Mesodermal cell (in vitro differentiated cells): ENCODE results near the gene SRGAP1.
"Not testable (repeated sequence)": the region's sequence is repeated elsewhere in the genome, so short reads cannot be mapped to it uniquely, and the experiment has no call there.

Experiments used
- H3K27ac ChIP-seq: 2 replicates; pipeline ENCODE4 v1.7.0; 2013; ENCODE audit warnings: mild to moderate bottlenecking, low read depth, low read length, moderate library complexity; ENCODE audit not compliant: severe bottlenecking
- H3K36me3 ChIP-seq: 2 replicates; pipeline ENCODE4 v1.7.1; 2013; ENCODE audit warnings: mild to moderate bottlenecking, low read length, moderate library complexity; ENCODE audit not compliant: control insufficient read depth, insufficient read depth
- H3K4me1 ChIP-seq: one replicate; pipeline ENCODE4 v1.7.1; 2013; ENCODE audit warnings: mild to moderate bottlenecking, low read length; ENCODE audit not compliant: insufficient read depth, control insufficient read depth, poor library complexity, severe bottlenecking
- H3K4me3 ChIP-seq: 2 replicates; pipeline ENCODE4 v1.7.0; 2013; ENCODE audit warnings: low read length, control low read depth, mild to moderate bottlenecking; ENCODE audit not compliant: insufficient read depth, poor library complexity, severe bottlenecking; ENCODE audit errors: extremely low read depth
- H3K9me3 ChIP-seq: 2 replicates; pipeline ENCODE4 v1.7.1; 2013; ENCODE audit warnings: mild to moderate bottlenecking, low read length, moderate library complexity; ENCODE audit not compliant: control insufficient read depth
- WGBS, 2 experiments: methylation state at CpG; one replicate each; pipeline ENCODE4 v1.1.5; 2013; ENCODE audit warnings: missing lambda C conversion rate in 2 of 2; ENCODE audit not compliant: insufficient coverage in 2 of 2; 5-methylcytosine and 5-hydroxymethylcytosine counted together

The SRGAP1 gene

DNA sequence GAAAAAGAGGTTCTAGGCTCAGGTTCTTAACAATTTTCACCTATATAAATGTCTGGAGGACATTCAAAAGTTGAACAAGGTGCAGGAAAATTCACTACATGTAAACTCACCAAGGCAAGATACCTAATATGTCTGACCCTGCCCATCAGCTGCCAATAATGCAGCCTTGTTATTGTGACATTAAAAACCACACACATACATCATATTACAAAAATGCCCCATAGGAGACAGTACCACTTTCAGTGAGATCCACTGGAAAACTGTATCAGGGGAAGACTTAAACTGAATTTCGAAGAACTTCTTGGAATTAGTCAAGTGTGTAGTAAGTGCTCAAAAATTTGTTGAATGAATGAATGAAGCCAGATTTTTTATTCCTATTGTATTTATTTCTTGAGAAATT is 294.5 kb downstream of the SRGAP1 start:
- Histone ChIP-seq H3K36me3 (peaks cover 26% of the 10 kb centered on the region), H3K27ac (no peak overlapping the region), H3K9me3 (no peaks in the 10 kb centered on the region), H3K4me3 (no peak overlapping the region), H3K4me1 (no peaks in the 10 kb centered on the region)
- WGBS, 2 experiments: 100% methylated on average over 1 of the region's 1 CpG

DNA sequence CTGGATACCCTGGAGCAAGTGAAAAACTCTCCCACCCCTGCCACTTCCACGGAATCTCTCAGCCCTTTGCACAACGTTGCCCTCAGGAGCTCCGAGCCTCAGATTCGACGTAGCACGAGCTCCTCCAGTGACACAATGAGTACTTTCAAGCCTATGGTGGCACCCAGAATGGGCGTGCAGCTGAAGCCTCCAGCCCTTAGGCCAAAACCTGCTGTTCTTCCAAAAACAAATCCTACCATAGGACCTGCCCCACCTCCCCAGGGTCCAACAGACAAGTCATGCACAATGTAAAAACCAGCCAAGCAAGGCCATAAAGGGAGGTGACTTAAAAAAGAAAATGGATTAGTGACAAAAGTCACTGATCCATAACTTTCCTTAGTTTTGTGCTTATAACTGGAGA is 297.9 kb downstream of the SRGAP1 start:
- Histone ChIP-seq H3K4me1 (peaks cover 3% of the 10 kb centered on the region), H3K27ac (no peak overlapping the region), H3K36me3 (peaks cover 17% of the 10 kb centered on the region), H3K9me3 (no peaks in the 10 kb centered on the region), H3K4me3 (no peak overlapping the region)
- WGBS, 2 experiments: 83 to 98% methylated on average over 7 of the region's 7 CpGs

DNA sequence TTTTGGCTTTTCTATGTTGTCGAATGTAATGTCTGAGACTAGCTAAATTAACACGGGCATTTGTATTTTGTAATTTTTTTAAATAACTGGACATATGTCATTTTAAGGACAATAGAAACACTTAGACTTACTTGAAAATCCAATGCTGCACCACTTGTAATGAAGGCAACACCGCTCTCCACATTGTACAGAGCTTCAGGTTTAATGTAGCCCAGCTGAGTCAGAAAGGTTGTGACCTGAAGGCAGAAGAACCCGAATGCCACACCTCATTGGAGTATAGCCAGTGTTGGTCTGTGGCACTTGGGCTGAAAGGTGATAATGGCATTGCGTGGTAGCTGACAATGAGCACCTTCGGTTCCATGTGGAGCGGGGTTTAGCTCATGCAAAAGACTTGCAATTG is 298.3 kb downstream of the SRGAP1 start:
- 92 to 94% methylated on average over 5 of the region's 7 CpGs for WGBS, 2 experiments
- Histone ChIP-seq H3K27ac (no peak overlapping the region), H3K36me3 (peaks cover 17% of the 10 kb centered on the region), H3K9me3 (no peaks in the 10 kb centered on the region), H3K4me3 (no peak overlapping the region), H3K4me1 (peaks cover 4% of the 10 kb centered on the region)

DNA sequence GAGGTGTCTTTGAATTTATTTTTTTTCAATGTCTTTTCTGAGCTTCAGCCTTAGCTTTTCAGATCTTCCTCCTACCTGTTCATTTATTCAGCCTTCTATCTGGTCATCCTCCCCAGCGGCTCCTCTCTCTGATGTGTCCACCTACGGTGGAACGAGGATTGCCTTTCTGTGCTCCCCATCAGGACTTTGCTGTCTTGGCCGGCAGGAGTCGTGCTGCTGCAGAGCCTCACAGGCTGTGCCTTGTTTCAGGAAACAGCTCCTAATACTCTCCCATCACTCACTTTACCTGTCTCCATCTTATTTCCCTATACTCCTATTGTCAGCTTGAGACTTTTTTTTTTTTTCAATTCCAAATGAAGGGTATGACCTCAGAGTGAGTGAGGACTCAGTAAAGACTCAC is 300.7 kb downstream of the SRGAP1 start:
- no peak overlapping the region for H3K4me3 ChIP-seq
- H3K4me1 ChIP-seq: peaks cover 4% of the 10 kb centered on the region
- no peak overlapping the region for H3K27ac ChIP-seq
- 89 to 92% methylated on average over 4 to 5 of the region's 5 CpGs for WGBS, 2 experiments
- H3K36me3 ChIP-seq: peaks cover 14% of the 10 kb centered on the region
- no peaks in the 10 kb centered on the region for H3K9me3 ChIP-seq

DNA sequence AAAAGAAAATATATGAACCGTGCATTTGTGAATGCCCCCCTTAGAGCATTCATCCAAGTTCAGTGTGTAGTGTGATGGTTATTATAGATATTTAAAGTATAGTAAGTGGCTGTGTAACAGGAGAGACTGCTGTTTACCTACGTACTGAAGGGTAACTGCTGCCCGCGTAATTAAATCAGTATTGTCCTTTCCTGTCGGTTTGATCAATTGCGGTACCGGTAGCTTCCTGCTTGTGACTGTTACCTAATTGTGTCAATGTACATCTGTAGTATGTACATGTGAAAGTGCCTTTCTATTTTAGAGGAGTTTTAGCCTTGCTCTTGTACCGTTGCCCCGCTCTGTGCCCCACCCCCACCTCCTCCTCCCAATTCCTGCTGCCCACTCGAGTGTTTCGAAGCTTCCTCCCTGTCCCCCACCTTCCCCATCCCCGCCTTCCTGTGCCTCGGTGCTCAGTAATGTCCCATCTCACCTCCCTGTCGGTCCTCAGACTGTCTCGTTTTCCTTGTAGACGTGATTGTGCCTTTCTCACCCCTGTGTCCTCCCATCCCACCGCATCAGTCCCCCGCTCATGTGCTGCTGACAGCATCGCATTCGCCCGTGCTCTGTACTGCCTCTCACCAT is 302.6 kb downstream of the SRGAP1 start:
- no peak overlapping the region for H3K4me3 ChIP-seq
- no peak overlapping the region for H3K27ac ChIP-seq
- 84 to 86% methylated on average over 9 to 16 of the region's 21 CpGs for WGBS, 2 experiments
- peaks cover 4% of the 10 kb centered on the region for H3K4me1 ChIP-seq
- H3K9me3 ChIP-seq: no peaks in the 10 kb centered on the region
- H3K36me3 ChIP-seq: peaks cover 14% of the 10 kb centered on the region

DNA sequence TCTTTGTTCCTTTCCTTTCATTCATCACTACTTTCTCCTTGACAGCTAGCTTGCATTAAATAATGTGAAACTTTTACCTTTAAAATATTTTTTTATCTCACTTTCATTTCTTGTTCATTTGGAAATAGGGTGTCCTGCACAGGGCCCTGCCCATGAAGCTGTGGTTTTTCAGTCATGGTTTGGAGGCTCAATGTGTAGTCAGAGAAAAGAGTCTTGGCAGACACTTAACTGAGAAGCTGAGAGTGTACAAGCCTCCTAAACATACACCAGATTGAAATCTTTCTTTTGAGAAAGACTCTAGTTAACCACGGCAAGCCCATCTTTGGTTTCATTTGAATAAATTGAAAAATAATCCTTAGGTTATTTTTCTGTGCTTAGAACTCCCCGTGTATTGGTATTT is 303.4 kb downstream of the SRGAP1 start:
- peaks cover 7% of the 10 kb centered on the region for H3K36me3 ChIP-seq
- H3K9me3 ChIP-seq: no peaks in the 10 kb centered on the region
- no peak overlapping the region for H3K27ac ChIP-seq
- peaks cover 4% of the 10 kb centered on the region for H3K4me1 ChIP-seq
- no CpG with 5 or more reads among the region's 2 CpGs for WGBS, 2 experiments
- no peak overlapping the region for H3K4me3 ChIP-seq

DNA sequence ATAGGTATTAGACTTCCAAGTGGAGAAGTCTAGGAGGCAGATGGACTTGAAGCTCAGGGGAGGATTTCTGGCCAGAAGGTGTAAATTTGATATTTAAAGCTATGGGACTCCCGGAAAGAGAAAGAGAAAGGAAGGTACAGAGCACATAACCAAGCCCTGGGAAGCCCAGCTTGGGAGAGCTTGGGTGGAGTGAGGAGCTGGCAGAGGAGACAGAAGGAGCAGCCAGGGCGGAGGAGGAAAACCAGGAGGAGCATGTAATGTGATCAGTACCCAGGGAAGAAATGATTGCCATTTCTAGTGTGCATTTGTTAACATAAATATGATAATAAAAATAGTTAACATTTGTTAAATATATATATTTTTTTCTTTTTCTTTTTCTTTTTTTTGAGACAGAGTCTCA is 310.2 kb downstream of the SRGAP1 start:
- Histone ChIP-seq H3K36me3 (no peaks in the 10 kb centered on the region), H3K27ac (no peak overlapping the region), H3K4me1 (no peaks in the 10 kb centered on the region), H3K9me3 (no peaks in the 10 kb centered on the region), H3K4me3 (no peak overlapping the region)
- WGBS, 2 experiments: 64 to 97% methylated on average over 2 of the region's 2 CpGs

DNA sequence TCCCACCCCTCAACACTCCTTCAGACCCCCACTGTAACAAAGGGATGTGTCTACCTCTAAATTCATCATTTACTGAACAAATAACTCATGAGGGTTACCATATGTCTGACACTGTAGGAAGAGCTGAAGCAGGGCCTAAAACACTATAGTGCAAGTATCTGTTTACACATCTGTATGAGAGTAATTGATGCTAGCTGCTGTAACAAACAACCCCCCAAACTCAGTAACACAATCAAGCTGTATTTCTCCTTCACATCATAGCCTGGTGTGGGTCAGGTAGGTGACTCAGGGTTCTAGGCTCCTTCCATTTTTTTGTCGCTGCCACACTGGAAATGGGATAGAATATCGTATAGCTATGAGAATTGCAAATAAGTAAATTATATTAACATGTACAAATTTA is 312.6 kb downstream of the SRGAP1 start:
- Histone ChIP-seq H3K4me1 (no peaks in the 10 kb centered on the region), H3K27ac (no peak overlapping the region), H3K9me3 (no peaks in the 10 kb centered on the region), H3K36me3 (no peaks in the 10 kb centered on the region), H3K4me3 (no peak overlapping the region)
- no CpG with 5 or more reads among the region's 2 CpGs for WGBS, 2 experiments

DNA sequence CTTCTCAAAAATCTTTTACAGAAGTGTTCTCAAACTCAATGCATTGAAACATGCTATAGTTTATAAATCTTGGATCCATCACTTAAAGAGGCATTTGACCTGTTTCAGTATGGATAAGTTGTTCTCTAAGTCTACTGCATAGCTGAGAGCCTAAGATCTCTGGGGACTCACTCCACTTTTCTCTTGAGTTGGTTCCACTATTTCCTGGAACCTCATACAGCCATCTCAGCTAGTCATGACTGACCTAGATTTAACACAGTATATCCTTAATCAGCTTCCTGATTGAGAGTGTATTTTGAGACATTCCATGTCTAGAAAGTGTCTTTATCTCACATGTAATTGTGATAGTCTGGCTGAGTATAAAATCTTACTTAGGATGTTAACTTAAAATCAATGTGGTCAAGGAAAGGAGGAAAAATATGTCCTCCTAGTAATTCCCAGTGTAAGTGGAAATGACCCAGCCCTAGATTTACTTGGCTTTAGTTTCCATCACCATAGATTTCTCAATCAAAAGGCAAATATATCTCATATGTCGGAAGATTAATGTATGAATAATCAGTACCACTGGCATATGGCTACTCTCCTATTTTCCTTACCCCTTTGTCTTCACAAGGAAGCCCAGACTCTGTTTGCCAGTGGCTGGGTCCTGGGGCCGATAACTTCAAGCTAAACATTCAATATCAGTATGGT is 315.7 kb downstream of the SRGAP1 start:
- H3K4me3 ChIP-seq: no peak overlapping the region
- no CpG with 5 or more reads among the region's 2 CpGs for WGBS, 2 experiments
- H3K9me3 ChIP-seq: no peaks in the 10 kb centered on the region
- no peaks in the 10 kb centered on the region for H3K36me3 ChIP-seq
- no peak overlapping the region for H3K27ac ChIP-seq
- H3K4me1 ChIP-seq: no peaks in the 10 kb centered on the region

DNA sequence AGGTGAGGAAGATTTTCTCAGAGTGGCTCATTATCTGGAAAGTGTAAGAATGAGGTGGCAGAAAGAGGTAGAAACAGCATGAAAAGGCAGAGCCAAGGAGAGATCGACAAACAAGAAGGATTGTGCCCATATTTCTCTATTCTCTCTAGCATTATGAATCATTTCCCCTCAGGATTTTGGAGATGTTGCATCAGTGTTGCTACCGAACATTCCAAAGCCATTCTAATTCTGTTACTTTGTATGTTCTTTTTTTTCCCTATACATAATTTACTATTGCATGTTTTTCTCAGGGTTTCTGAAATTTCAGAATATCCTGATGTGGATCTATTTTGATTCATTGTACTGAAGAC is 316.2 kb downstream of the SRGAP1 start:
- Histone ChIP-seq H3K4me3 (no peak overlapping the region), H3K27ac (no peak overlapping the region), H3K9me3 (no peaks in the 10 kb centered on the region), H3K4me1 (no peaks in the 10 kb centered on the region), H3K36me3 (no peaks in the 10 kb centered on the region)
- no CpG with 5 or more reads among the region's 2 CpGs for WGBS, 2 experiments

DNA sequence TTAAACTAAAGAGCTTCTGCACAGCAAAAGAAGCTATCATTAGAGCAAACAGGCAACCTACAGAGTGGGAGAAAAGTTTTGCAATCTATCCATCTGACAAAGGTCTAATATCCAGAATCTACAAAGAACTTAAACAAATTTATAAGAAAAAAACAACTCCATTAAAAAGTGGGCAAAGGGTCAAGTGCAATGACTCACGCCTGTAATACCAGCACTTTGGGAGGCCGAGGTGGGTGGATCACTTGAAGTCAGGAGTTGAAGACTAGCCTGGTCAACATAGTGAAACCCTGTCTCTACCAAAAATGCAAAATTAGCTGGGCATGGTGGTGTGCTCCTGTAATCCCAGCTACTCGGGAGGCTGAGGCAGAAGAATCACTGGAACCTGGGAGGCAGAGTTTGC is 322.1 kb downstream of the SRGAP1 start:
- H3K9me3 ChIP-seq, H3K27ac ChIP-seq, H3K4me3 ChIP-seq, H3K36me3 ChIP-seq: not testable (repeated sequence)
- WGBS, 2 experiments: 83 to 97% methylated on average over 2 to 3 of the region's 3 CpGs
- H3K4me1 ChIP-seq: peaks cover 14% of the 10 kb centered on the region
